Panc1 (cell line): ENCODE measurements around the gene ARPP19. TPM values are rescaled to one million over a fixed set of nuclear protein-coding genes. Genes with fewer than 3 reads are reported as not detected.

Experiments used
- ATAC-seq: fragments of 200-7000 bp; cut with Tn5 transposase; 2 replicates; pipeline ENCODE4 v1.9.1; 2020; ENCODE audit warnings: mild to moderate bottlenecking, moderate library complexity
- BruUV-seq: library from RNA; stranded (reverse); fragments of 400-500 nt; replicated peaks from 2 replicates; lab custom pipeline; 2021; lab: Mats Ljungman, UMichigan
- CTCF ChIA-PET: fragments of 300-600 bp; sonication (Branson Sonifier 250); formaldehyde crosslinking; loops from one replicate; lab custom pipeline; 2022; ENCODE audit warnings: antibody characterized with exemption; lab: Charles Lee
- POLR2A ChIA-PET: fragments of 300-600 bp; sonication (Branson Sonifier 250); formaldehyde crosslinking; loops from one replicate; lab custom pipeline; 2022; ENCODE audit warnings: antibody characterized with exemption; lab: Charles Lee
- DNase-seq: peaks from one replicate; pipeline ENCODE4 v3.0.0-alpha.2; 2010; ENCODE audit warnings: low read depth, low spot score
- H3K27ac ChIP-seq: 2 replicates; pipeline ENCODE4 v1.5.1; 2011; ENCODE audit warnings: mild to moderate bottlenecking, low read length, inconsistent platforms
- H3K27me3 ChIP-seq: fragments of 200-500 bp; sonication (Bioruptor generic); 2 replicates; pipeline ENCODE4 v1.6.0; 2014; ENCODE audit warnings: low read length, inconsistent platforms; ENCODE audit not compliant: control insufficient read depth, insufficient read depth
- H3K36me3 ChIP-seq: fragments of 200-500 bp; sonication (Bioruptor generic); 2 replicates; pipeline ENCODE4 v1.5.1; 2014; ENCODE audit warnings: inconsistent platforms, mild to moderate bottlenecking, low read length, moderate library complexity; ENCODE audit not compliant: control insufficient read depth, insufficient read depth
- H3K4me1 ChIP-seq: 2 replicates; pipeline ENCODE4 v1.5.1; 2011; ENCODE audit warnings: inconsistent platforms, mild to moderate bottlenecking, low read length, moderate library complexity; ENCODE audit not compliant: control insufficient read depth, insufficient read depth
- H3K4me3 ChIP-seq, 2 experiments: 2 replicates each; pipeline ENCODE4 v1.5.1; 2011 to 2012; ENCODE audit warnings: low read depth in 2 of 2, low read length in 2 of 2, mild to moderate bottlenecking in 2 of 2, inconsistent platforms in 1 of 2, moderate library complexity in 1 of 2
- H3K9me3 ChIP-seq: fragments of 200-500 bp; sonication (Bioruptor generic); 2 replicates; pipeline ENCODE4 v1.5.1; 2014; ENCODE audit warnings: low read depth, mild to moderate bottlenecking, inconsistent platforms, low read length, moderate library complexity; ENCODE audit not compliant: control insufficient read depth, insufficient read depth
- POLR2AphosphoS5 ChIP-seq: IDR thresholded peaks from 2 replicates; pipeline ENCODE4 v1.6.1; 2012; ENCODE audit warnings: mild to moderate bottlenecking, low read depth, low read length, moderate library complexity
- SIN3A ChIP-seq: IDR thresholded peaks from 2 replicates; pipeline ENCODE4 v1.6.1; 2012; ENCODE audit warnings: low read depth, mild to moderate bottlenecking, low read length, moderate library complexity, borderline replicate concordance; ENCODE audit not compliant: insufficient read depth
- TCF7L2 ChIP-seq: IDR thresholded peaks from 2 replicates; pipeline ENCODE4 v1.6.1; 2011; ENCODE audit warnings: mild to moderate bottlenecking, low read depth, low read length, inconsistent platforms
- in situ Hi-C: cut with HindIII; loops from 2 replicates; pipeline ENCODE4 v1.10.0; 2016; ENCODE audit warnings: low sequenced_read_pairs, low pct_unique_long_range_greater_than_20kb
- intact Hi-C: fragments of 100-400 bp; cut with micrococcal nuclease; formaldehyde crosslinking; loops from one replicate; pipeline ENCODE4 v1.10.0; 2022; ENCODE audit not compliant: unreplicated experiment
- total RNA-seq: library from RNA; stranded (reverse); gene quantifications from one replicate; pipeline ENCODE4 v1.2.1, GENCODE V29; 2021; ENCODE audit not compliant: unreplicated experiment
- TF ChIP-seq, protein P1 (sequence below): fragments of 450-650 bp; IDR thresholded peaks from 2 replicates; pipeline ENCODE4 v1.5.1; 2017; ENCODE audit warnings: mild to moderate bottlenecking
- TF ChIP-seq, protein P2 (sequence below), 2 experiments: IDR thresholded peaks; 2 replicates each; pipeline ENCODE4 v1.6.1; 2011 to 2012; ENCODE audit warnings: low read depth in 2 of 2, control low read depth in 1 of 2, low read length in 1 of 2, mild to moderate bottlenecking in 1 of 2, moderate library complexity in 1 of 2; ENCODE audit not compliant: insufficient read depth in 1 of 2

Gene ARPP19
- total RNA-seq, 1 experiment from 2014 or later, result 153 TPM

DNA sequence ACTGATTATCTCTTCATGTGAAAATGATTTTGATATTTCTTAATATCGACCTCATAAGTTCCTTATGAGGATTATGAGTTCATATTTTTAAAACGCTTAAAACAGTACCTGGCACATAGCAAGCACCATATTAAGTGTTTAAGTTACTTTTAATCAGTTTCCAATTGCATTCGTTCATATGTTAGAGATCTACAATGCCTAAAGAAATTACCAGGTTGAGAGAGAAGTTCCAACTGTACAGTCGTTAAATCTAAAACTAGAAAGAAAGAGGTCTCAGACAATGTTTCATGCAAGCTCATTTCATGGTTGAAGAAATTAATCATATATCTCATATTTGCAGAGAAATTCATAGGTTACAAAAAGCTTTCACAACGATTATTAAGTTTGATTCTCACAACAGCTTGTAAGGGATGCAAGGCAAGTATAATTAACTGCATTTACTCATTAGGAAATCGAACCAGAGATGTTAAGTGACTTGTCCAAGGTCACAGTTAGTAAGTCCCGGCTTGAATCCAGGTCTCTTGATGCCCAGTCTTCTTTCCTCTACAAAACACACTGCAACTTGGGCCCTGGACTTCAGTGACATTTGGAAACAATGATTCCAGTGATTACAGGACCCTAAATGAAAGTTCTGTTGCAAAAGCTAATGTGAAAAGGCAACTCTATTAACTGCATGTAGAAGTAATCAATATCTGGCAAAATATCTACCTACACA lies 41.5 kb downstream of the ARPP19 start:
- H3K36me3 ChIP-seq, result no peaks in the 10 kb centered on the region
- CTCF ChIA-PET, result no interaction called here
- TF ChIP-seq, protein P1, sequence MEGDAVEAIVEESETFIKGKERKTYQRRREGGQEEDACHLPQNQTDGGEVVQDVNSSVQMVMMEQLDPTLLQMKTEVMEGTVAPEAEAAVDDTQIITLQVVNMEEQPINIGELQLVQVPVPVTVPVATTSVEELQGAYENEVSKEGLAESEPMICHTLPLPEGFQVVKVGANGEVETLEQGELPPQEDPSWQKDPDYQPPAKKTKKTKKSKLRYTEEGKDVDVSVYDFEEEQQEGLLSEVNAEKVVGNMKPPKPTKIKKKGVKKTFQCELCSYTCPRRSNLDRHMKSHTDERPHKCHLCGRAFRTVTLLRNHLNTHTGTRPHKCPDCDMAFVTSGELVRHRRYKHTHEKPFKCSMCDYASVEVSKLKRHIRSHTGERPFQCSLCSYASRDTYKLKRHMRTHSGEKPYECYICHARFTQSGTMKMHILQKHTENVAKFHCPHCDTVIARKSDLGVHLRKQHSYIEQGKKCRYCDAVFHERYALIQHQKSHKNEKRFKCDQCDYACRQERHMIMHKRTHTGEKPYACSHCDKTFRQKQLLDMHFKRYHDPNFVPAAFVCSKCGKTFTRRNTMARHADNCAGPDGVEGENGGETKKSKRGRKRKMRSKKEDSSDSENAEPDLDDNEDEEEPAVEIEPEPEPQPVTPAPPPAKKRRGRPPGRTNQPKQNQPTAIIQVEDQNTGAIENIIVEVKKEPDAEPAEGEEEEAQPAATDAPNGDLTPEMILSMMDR, result no peak
- TF ChIP-seq, protein P2, sequence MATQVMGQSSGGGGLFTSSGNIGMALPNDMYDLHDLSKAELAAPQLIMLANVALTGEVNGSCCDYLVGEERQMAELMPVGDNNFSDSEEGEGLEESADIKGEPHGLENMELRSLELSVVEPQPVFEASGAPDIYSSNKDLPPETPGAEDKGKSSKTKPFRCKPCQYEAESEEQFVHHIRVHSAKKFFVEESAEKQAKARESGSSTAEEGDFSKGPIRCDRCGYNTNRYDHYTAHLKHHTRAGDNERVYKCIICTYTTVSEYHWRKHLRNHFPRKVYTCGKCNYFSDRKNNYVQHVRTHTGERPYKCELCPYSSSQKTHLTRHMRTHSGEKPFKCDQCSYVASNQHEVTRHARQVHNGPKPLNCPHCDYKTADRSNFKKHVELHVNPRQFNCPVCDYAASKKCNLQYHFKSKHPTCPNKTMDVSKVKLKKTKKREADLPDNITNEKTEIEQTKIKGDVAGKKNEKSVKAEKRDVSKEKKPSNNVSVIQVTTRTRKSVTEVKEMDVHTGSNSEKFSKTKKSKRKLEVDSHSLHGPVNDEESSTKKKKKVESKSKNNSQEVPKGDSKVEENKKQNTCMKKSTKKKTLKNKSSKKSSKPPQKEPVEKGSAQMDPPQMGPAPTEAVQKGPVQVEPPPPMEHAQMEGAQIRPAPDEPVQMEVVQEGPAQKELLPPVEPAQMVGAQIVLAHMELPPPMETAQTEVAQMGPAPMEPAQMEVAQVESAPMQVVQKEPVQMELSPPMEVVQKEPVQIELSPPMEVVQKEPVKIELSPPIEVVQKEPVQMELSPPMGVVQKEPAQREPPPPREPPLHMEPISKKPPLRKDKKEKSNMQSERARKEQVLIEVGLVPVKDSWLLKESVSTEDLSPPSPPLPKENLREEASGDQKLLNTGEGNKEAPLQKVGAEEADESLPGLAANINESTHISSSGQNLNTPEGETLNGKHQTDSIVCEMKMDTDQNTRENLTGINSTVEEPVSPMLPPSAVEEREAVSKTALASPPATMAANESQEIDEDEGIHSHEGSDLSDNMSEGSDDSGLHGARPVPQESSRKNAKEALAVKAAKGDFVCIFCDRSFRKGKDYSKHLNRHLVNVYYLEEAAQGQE (IDR thresholded peaks at IDR 0.05; ENCODE audit: insufficient read depth in 1 of 2, low read depth in 2 of 2, low read length in 1 of 2), result no peak
- no peak for TF ChIP-seq POLR2AphosphoS5
- TF ChIP-seq SIN3A, result no peak
- no peak for TF ChIP-seq TCF7L2
- no peaks in the 10 kb centered on the region for H3K27me3 ChIP-seq
- in situ Hi-C loops, result no loop called here
- H3K27ac ChIP-seq, result peak overlapping the region; percentile 73
- BruUV-seq, result no TSS peak
- no peaks in the 10 kb centered on the region for H3K9me3 ChIP-seq
- DNase-seq (no peak), ATAC-seq (no peak)
- H3K4me1 ChIP-seq, result peaks cover 11% of the 10 kb centered on the region
- POLR2A ChIA-PET, result no interaction called here
- intact Hi-C loops, result loop anchor here (10.0 kb wide), 2 partner anchors 193 to 273 kb away; no protein-coding TSS in a partner anchor
- H3K4me3 ChIP-seq, result peak overlapping the region; percentile 77 to 79

DNA sequence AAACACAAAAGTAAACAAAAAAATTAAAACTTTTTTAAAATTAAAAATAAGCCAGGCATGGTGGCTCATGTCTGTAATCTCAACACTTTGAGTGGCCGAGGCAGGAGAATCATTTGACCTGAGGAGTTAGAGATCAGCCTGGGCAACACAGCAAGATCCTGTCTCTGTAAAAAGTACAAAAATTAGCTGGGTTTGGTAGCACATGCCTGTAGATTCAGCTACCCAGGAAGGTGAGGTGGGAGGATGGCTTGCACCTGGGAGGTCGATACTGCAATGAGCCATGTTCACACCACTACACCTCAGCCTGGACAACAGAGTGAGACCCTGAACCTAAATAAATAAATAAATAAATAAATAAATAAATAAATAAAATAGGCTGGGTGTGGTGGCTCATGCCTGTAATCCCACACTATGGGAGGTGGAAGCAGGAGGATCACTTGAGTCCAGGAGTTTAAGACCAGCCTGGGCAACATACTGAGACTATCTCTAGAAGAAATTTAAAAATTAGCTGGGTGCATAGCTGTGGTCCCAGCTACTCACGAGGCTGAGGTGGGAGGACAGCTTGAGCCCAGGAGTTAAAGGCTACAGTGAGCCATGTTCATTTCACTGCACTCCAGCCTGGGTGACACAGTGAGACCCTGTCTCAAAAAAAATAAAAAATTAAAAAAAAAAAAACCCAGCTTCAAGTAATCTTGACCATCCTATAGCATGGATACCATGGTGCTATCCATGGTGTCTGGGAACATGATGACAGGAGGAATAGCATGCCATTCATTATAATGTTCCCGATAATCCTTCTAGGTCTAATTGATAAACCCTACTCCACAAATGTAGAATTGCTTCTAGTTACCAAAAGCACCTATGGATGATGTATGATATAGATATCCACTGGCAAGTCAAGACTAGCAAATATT lies 44.4 kb downstream of the ARPP19 start:
- Histone ChIP-seq H3K9me3 (no peaks in the 10 kb centered on the region), H3K27ac (no peak overlapping the region), H3K4me3 (no peak overlapping the region), H3K4me1 (peaks cover 11% of the 10 kb centered on the region), H3K27me3 (no peaks in the 10 kb centered on the region), H3K36me3 (no peaks in the 10 kb centered on the region)
- in situ Hi-C loops, result no loop called here
- TF ChIP-seq TCF7L2, result no peak
- TF ChIP-seq, protein P2 (IDR thresholded peaks at IDR 0.05; ENCODE audit: insufficient read depth in 1 of 2, low read depth in 2 of 2, low read length in 1 of 2), result peak in 1 of 2 experiments; percentile 36; a peak in 1 of 4 replicates
- TF ChIP-seq SIN3A, result no peak
- no peak for TF ChIP-seq POLR2AphosphoS5
- TF ChIP-seq, protein P1, result no peak
- DNase-seq (no peak), ATAC-seq (no peak)
- no TSS peak for BruUV-seq
- CTCF ChIA-PET, result interaction anchor here (0.5 to 0.7 kb wide), 3 partner anchors 50 to 1208 kb away, joined by 3 to 4 read pairs (median 3); no protein-coding TSS in a partner anchor
- POLR2A ChIA-PET, result interaction anchor here (0.8 kb wide), 1 partner anchor 124 kb away, joined by 5 read pairs; no protein-coding TSS in a partner anchor
- intact Hi-C loops, result loop anchor here (10.0 kb wide), 2 partner anchors 190 to 270 kb away; no protein-coding TSS in a partner anchor
